Liver (tissue), 9 donors: Measurements from ENCODE around the gene IQCH. TPM values are rescaled to one million over a fixed set of nuclear protein-coding genes. Genes with fewer than 3 reads are reported as not detected.

ENCODE experiments used
- DNase-seq: peaks from one replicate; pipeline ENCODE4 v3.0.0-alpha.2; 2017; ENCODE audit warnings: low spot score
- H3K27ac ChIP-seq, 2 donors: one replicate each; pipeline ENCODE4 v1.7.0; 2013; ENCODE audit warnings: inconsistent platforms in 2 of 2, low read length in 2 of 2, control low read depth in 1 of 2, low read depth in 1 of 2, mild to moderate bottlenecking in 1 of 2
- H3K27me3 ChIP-seq, 4 donors: one replicate each; pipeline versions ENCODE4 v1.6.1 to v1.7.0; 2013; ENCODE audit warnings: low read length in 3 of 4, inconsistent platforms in 1 of 4, mild to moderate bottlenecking in 1 of 4, moderate library complexity in 1 of 4; ENCODE audit not compliant: control insufficient read depth in 4 of 4, insufficient read depth in 4 of 4
- H3K36me3 ChIP-seq, 4 donors: one replicate each; pipeline versions ENCODE4 v1.6.1 to v1.7.0; 2013; ENCODE audit warnings: low read length in 3 of 4, mild to moderate bottlenecking in 3 of 4, low read depth in 1 of 4, moderate library complexity in 1 of 4; ENCODE audit not compliant: control insufficient read depth in 4 of 4, insufficient read depth in 3 of 4
- H3K4me1 ChIP-seq, 4 donors: one replicate each; pipeline versions ENCODE4 v1.6.1 to v1.7.0; 2013; ENCODE audit warnings: low read length in 3 of 4, mild to moderate bottlenecking in 3 of 4, moderate library complexity in 1 of 4; ENCODE audit not compliant: control insufficient read depth in 4 of 4, insufficient read depth in 4 of 4
- H3K4me3 ChIP-seq, 3 donors: one replicate each; pipeline versions ENCODE4 v1.6.1 to v1.7.0; 2013; ENCODE audit warnings: low read length in 3 of 3, control low read depth in 1 of 3, low read depth in 1 of 3, mild to moderate bottlenecking in 1 of 3
- H3K9ac ChIP-seq, 2 donors: one replicate each; pipeline ENCODE4 v1.7.0; 2013; ENCODE audit warnings: low read length in 2 of 2, mild to moderate bottlenecking in 2 of 2, moderate library complexity in 2 of 2, control low read depth in 1 of 2, low read depth in 1 of 2
- H3K9me3 ChIP-seq, 4 donors: one replicate each; pipeline versions ENCODE4 v1.6.1 to v1.7.0; 2013; ENCODE audit warnings: low read length in 3 of 4; ENCODE audit not compliant: control insufficient read depth in 4 of 4
- CTCF ChIP-seq: fragments of 150-350 bp; IDR thresholded peaks from 2 replicates; pipeline ENCODE4 v1.5.1; 2017; ENCODE audit warnings: improper control_type of control experiment, low read depth, low read length; ENCODE audit not compliant: missing input control
- EGR1 ChIP-seq, 2 donors: IDR thresholded peaks; 2 replicates each; pipeline ENCODE4 v1.6.1; 2016 to 2018; ENCODE audit warnings: antibody characterized with exemption in 2 of 2, low read depth in 2 of 2
- FOXA1 ChIP-seq: IDR thresholded peaks from 2 replicates; pipeline ENCODE4 v1.6.1; 2016; ENCODE audit warnings: antibody characterized with exemption
- FOXA2 ChIP-seq: IDR thresholded peaks from 2 replicates; pipeline ENCODE4 v1.6.1; 2016; ENCODE audit warnings: antibody characterized with exemption
- GABPA ChIP-seq, 2 donors: IDR thresholded peaks in 1 of 2; conservative IDR thresholded peaks in 1 of 2; 2 replicates each; pipeline ENCODE4 v1.6.1; 2016; ENCODE audit warnings: antibody characterized with exemption in 2 of 2, mild to moderate bottlenecking in 1 of 2, moderate library complexity in 1 of 2
- HNF4A ChIP-seq, 2 donors: conservative IDR thresholded peaks; 2 replicates each; pipeline ENCODE4 v1.6.1; 2016; ENCODE audit warnings: antibody characterized with exemption in 2 of 2, mild to moderate bottlenecking in 2 of 2
- HNF4G ChIP-seq: IDR thresholded peaks from 2 replicates; pipeline ENCODE4 v1.6.1; 2016; ENCODE audit warnings: antibody characterized with exemption
- JUND ChIP-seq, 2 donors: IDR thresholded peaks; 2 replicates each; pipeline ENCODE4 v1.6.1; 2016; ENCODE audit warnings: antibody characterized with exemption in 2 of 2
- NR2F2 ChIP-seq: IDR thresholded peaks from 2 replicates; pipeline ENCODE4 v1.6.1; 2016; ENCODE audit warnings: antibody characterized with exemption
- RAD21 ChIP-seq, 2 donors: IDR thresholded peaks; 2 replicates each; pipeline ENCODE4 v1.6.1; 2016; ENCODE audit warnings: antibody characterized with exemption in 2 of 2, mild to moderate bottlenecking in 2 of 2
- REST ChIP-seq: IDR thresholded peaks from 2 replicates; pipeline ENCODE4 v1.6.1; 2016; ENCODE audit warnings: antibody characterized with exemption, mild to moderate bottlenecking
- RXRA ChIP-seq, 2 donors: IDR thresholded peaks; 2 replicates each; pipeline ENCODE4 v1.6.1; 2017 to 2018; ENCODE audit warnings: antibody characterized with exemption in 2 of 2, mild to moderate bottlenecking in 1 of 2
- SP1 ChIP-seq: IDR thresholded peaks from 2 replicates; pipeline ENCODE4 v1.6.1; 2018; ENCODE audit warnings: antibody characterized with exemption, mild to moderate bottlenecking
- TAF1 ChIP-seq: conservative IDR thresholded peaks from 2 replicates; pipeline ENCODE4 v1.6.1; 2016; ENCODE audit warnings: antibody characterized with exemption, mild to moderate bottlenecking
- YY1 ChIP-seq: IDR thresholded peaks from 2 replicates; pipeline ENCODE4 v1.6.1; 2016; ENCODE audit warnings: antibody characterized with exemption, mild to moderate bottlenecking
- ZBTB33 ChIP-seq: IDR thresholded peaks from 2 replicates; pipeline ENCODE4 v1.6.1; 2016; ENCODE audit warnings: antibody characterized with exemption
- WGBS: extraction: QIAGEN DNeasy Blood & Tissue Kit; methylation state at CpG from one replicate; pipeline ENCODE4 v1.1.7; 2013; 5-methylcytosine and 5-hydroxymethylcytosine counted together
- polyA plus RNA-seq, 2 donors: library from polyadenylated mRNA; stranded (reverse) in 1 of 2; unstranded in 1 of 2; fragments of 200-250 nt in 1 of 2; fragments of >200 nt in 1 of 2; fragmentation: Nextera tagmentation in 1 of 2; extraction: Ambion mirVana in 1 of 2; gene quantifications; one replicate each; pipeline versions ENCODE4 v1.2.1 to v1.2.3, GENCODE V29; 2013 to 2015
- total RNA-seq, 2 donors: library from RNA; depleted of rRNA; stranded (reverse); fragments of >200 nt; gene quantifications; one replicate each; pipeline ENCODE4 v1.2.3, GENCODE V29; 2014
- donor health status: healthy.
- donor health status: healthy.
- donor health status: healthy.
- donor health status: healthy.
- donor health status: healthy.

The IQCH gene
- total and polyA plus RNA-seq, 4 donors = 0.23 to 1.6 (median 0.86) TPM

- DNase-seq = no peak
- TF ChIP-seq NR2F2 = no peak
- no peak for TF ChIP-seq GABPA (IDR thresholded peaks at IDR 0.05 in 1 of 2, conservative IDR thresholded peaks at IDR 0.05 in 1 of 2)
- TF ChIP-seq EGR1 (IDR thresholded peaks at IDR 0.05; ENCODE audit: low read depth in 2 of 2) = no peak
- TF ChIP-seq FOXA1 = no peak
- no peak for TF ChIP-seq REST
- Histone ChIP-seq H3K9ac (no peak overlapping the region), H3K4me1 (peaks cover 0 to 1% (median 0%) of the 10 kb centered on the region in 4 donors), H3K27ac (no peak overlapping the region), H3K9me3 (no peaks in the 10 kb centered on the region), H3K27me3 (no peaks in the 10 kb centered on the region), H3K36me3 (no peaks in the 10 kb centered on the region), H3K4me3 (no peak overlapping the region)
- WGBS = 74% methylated on average over 1 of the region's 1 CpG
Measured at GRCh38 chr15:67397139-67397538, 142.6 kb downstream of the IQCH start.

- Histone ChIP-seq H3K9me3 (no peaks in the 10 kb centered on the region), H3K4me3 (no peak overlapping the region), H3K27ac (no peak overlapping the region), H3K9ac (no peak overlapping the region), H3K36me3 (no peaks in the 10 kb centered on the region), H3K27me3 (no peaks in the 10 kb centered on the region), H3K4me1 (peaks cover 0 to 1% (median 0%) of the 10 kb centered on the region in 4 donors)
- DNase-seq = no peak
- 94% methylated on average over 4 of the region's 4 CpGs for WGBS
- TF ChIP-seq RXRA (IDR thresholded peaks at IDR 0.05) = no peak
- TF ChIP-seq JUND (IDR thresholded peaks at IDR 0.05) = no peak
- TF ChIP-seq HNF4G = no peak
- TF ChIP-seq HNF4A (conservative IDR thresholded peaks at IDR 0.05) = no peak
- TF ChIP-seq RAD21 (IDR thresholded peaks at IDR 0.05) = no peak
- TF ChIP-seq YY1 = no peak
- TF ChIP-seq CTCF = no peak
- no peak for TF ChIP-seq FOXA2
Measured at GRCh38 chr15:67399925-67400324, 145.3 kb downstream of the IQCH start.

GRCh38 chr15:67400890-67401289, 146.3 kb downstream of the IQCH start:
- Histone ChIP-seq H3K27ac (no peak overlapping the region), H3K4me1 (peaks cover 0 to 1% (median 0%) of the 10 kb centered on the region in 4 donors), H3K4me3 (no peak overlapping the region), H3K36me3 (no peaks in the 10 kb centered on the region), H3K27me3 (no peaks in the 10 kb centered on the region), H3K9me3 (no peaks in the 10 kb centered on the region), H3K9ac (no peak overlapping the region)
- WGBS = 93% methylated on average over 2 of the region's 2 CpGs
- no peak for DNase-seq
- TF ChIP-seq HNF4G (no peak), ZBTB33 (no peak), HNF4A (conservative IDR thresholded peaks at IDR 0.05) (no peak), FOXA2 (no peak), SP1 (no peak), REST (no peak), RXRA (IDR thresholded peaks at IDR 0.05) (no peak), FOXA1 (no peak), EGR1 (IDR thresholded peaks at IDR 0.05; ENCODE audit: low read depth in 2 of 2) (no peak), RAD21 (IDR thresholded peaks at IDR 0.05) (no peak), NR2F2 (no peak), JUND (IDR thresholded peaks at IDR 0.05) (no peak), YY1 (no peak), TAF1 (no peak)
